ENCODE measurements around the gene CTRL. TPM values are rescaled to one million over a fixed set of nuclear protein-coding genes. Genes with fewer than 3 reads are reported as not detected.

Gene CTRL
- total RNA-seq, 2 donors from 2014 or later: 0.85 TPM; not detected in 1

DNA sequence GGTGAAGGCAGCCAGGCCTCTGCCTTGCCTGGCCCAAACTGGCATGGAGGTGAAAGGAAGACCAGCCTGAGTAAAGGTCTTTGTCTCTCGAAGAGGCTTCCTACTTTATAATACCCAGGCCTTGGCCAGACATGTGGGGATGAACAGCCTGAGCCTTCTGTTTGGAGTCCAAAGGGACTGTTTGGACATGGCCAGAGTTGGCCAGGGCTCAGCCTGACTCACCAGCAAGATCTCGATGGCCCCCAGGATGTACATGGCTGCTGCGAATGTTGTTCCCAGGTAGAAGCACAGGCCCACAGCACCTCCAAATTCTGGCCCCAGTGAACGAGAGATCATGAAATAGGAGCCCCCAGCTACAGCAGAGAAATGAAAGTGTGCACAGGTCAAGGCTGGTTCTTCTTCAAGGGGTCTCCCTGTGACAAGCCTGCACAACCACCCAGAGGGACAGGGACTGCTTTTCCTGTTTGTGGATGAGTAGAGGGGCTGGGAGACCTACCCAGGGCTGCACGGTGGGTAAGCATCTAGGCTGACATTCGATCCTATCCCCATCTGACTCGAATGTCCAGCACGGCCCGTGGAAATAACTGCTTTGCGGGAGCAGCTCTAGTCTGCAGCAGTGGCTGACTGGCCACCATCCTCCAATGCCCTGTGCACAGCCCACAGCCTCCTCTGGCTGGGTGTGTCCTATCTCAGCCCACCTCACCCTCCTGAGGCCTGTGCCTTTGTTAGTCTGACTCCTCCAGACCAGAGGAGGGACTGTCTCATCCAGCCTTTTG lies 22.9 kb upstream of the CTRL start:
- peaks cover 9% of the 10 kb centered on the region in 2 donors for H3K36me3 ChIP-seq
- no peaks in the 10 kb centered on the region for H3K9me3 ChIP-seq
- TF ChIP-seq POLR2A (IDR thresholded peaks at IDR 0.05) (no peak), POLR2AphosphoS5 (IDR thresholded peaks at IDR 0.05) (no peak)
- TF ChIP-seq, protein P1, sequence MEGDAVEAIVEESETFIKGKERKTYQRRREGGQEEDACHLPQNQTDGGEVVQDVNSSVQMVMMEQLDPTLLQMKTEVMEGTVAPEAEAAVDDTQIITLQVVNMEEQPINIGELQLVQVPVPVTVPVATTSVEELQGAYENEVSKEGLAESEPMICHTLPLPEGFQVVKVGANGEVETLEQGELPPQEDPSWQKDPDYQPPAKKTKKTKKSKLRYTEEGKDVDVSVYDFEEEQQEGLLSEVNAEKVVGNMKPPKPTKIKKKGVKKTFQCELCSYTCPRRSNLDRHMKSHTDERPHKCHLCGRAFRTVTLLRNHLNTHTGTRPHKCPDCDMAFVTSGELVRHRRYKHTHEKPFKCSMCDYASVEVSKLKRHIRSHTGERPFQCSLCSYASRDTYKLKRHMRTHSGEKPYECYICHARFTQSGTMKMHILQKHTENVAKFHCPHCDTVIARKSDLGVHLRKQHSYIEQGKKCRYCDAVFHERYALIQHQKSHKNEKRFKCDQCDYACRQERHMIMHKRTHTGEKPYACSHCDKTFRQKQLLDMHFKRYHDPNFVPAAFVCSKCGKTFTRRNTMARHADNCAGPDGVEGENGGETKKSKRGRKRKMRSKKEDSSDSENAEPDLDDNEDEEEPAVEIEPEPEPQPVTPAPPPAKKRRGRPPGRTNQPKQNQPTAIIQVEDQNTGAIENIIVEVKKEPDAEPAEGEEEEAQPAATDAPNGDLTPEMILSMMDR (IDR thresholded peaks at IDR 0.05): no peak
- 70% methylated on average over 10 of the region's 10 CpGs for WGBS
- H3K27me3 ChIP-seq (replicated peaks; ENCODE audit: insufficient read depth): no peaks in the 10 kb centered on the region
- peak overlapping the region in 1 of 2 donors; percentile 55 for H3K27ac ChIP-seq
- DNase-seq (ENCODE audit: low spot score): no peak
- peaks cover 5% of the 10 kb centered on the region for H3K4me1 ChIP-seq (replicated peaks)
- intact Hi-C loops (cut with DNase I): no loop called here
- no peak overlapping the region for H3K4me3 ChIP-seq

DNA sequence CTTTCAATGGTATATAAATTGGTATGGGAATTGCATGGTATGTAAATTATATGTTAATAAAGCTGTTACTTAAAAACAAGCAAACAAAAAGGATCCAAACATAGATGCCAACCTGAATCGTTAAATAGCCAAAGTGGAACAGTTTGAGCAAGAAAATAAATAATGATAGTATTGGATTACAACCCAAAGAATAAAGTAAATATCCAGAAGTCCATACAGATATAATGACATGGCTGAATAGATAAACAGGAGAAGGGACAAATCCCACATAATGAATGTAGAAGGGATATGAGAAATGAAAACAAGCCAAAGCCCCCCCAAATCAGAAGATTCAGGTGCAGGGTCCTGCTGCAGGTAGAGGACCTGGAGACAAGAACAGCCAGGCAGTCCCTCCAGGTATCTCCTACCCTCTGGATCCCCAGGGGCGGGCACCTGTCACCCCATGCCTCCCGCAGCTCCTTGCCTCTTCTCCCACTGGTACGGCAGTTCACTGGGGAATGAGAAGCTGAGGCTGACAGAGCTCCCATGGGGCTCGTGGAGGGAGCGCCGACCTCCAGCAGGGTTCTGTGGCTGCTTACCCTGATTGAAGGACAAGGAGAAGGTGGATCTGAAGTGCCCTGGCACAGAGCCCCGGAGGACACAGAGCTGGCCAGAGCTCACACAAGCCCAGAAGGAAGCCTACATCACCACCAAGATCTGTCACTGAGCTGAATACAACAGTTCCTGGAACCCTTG lies 22.1 kb upstream of the CTRL start:
- H3K27me3 ChIP-seq (replicated peaks; ENCODE audit: insufficient read depth): no peaks in the 10 kb centered on the region
- H3K9me3 ChIP-seq: no peaks in the 10 kb centered on the region
- intact Hi-C loops (cut with DNase I): no loop called here
- H3K36me3 ChIP-seq: peaks cover 11 to 14% of the 10 kb centered on the region in 2 donors
- TF ChIP-seq POLR2AphosphoS5 (IDR thresholded peaks at IDR 0.05) (no peak), POLR2A (IDR thresholded peaks at IDR 0.05) (no peak)
- H3K4me1 ChIP-seq (replicated peaks): peaks cover 5% of the 10 kb centered on the region
- no peak for DNase-seq (ENCODE audit: low spot score)
- no peak overlapping the region for H3K4me3 ChIP-seq
- 84% methylated on average over 8 of the region's 8 CpGs for WGBS
- peak overlapping the region in 1 of 2 donors; percentile 55 for H3K27ac ChIP-seq

DNA sequence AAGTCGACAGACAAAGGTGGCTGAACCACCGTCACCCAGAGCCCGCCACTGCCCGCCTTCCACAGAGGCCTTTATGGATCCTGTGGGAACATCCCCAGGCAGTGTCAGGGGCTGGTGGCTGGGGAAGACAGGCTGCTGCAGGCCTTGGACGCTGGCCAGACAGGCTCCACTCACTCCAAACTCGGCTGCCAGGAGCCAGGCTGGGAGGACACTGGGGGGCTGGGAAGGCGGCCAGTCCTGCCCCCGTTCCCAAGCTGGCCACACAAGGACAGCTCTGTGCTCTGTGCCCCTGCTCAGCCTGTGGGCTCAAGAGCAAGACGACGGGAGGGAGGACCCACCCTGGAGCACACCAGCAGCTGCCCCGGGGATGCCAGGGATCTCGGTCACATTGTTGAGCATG lies 19.8 kb upstream of the CTRL start:
- no peak for DNase-seq (ENCODE audit: low spot score)
- intact Hi-C loops (cut with DNase I): no loop called here
- WGBS: 33% methylated on average over 8 of the region's 12 CpGs
- Histone ChIP-seq H3K27me3 (replicated peaks; ENCODE audit: insufficient read depth) (no peaks in the 10 kb centered on the region), H3K27ac (peak overlapping the region in 1 of 2 donors; percentile 33), H3K36me3 (peaks cover 17 to 25% of the 10 kb centered on the region in 2 donors), H3K9me3 (no peaks in the 10 kb centered on the region), H3K4me1 (replicated peaks) (peaks cover 5% of the 10 kb centered on the region), H3K4me3 (no peak overlapping the region)
- no peak for TF ChIP-seq POLR2A (IDR thresholded peaks at IDR 0.05)
- TF ChIP-seq POLR2AphosphoS5 (IDR thresholded peaks at IDR 0.05): no peak
- TF ChIP-seq, protein P1 (IDR thresholded peaks at IDR 0.05): no peak

DNA sequence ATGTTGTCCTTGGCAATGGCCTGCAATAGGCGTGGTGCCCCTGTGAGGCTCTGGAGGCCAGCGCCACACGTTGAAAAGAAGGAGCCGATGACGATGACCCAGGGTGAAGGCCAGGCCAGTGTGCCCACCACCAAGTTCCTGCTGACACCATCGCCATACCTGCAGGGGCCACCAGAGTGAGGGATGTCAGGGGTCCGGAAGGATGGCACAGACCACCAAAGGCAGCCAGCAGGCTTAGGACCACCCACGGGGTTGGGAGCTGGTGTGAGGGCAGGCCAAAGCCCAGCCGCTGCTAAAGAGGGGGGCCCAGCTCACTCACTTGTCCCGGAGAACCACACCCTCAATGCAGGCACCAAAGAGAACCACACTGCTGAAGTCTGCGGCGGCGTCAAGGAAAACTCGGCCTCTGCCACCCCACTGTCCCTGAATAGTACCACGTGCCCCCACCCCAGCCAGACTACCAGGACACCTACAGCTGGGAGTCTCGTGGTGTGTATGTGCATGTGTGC lies 18.7 kb upstream of the CTRL start:
- H3K4me3 ChIP-seq: no peak overlapping the region
- H3K27me3 ChIP-seq (replicated peaks; ENCODE audit: insufficient read depth): no peaks in the 10 kb centered on the region
- no peak for DNase-seq (ENCODE audit: low spot score)
- peaks cover 5% of the 10 kb centered on the region for H3K4me1 ChIP-seq (replicated peaks)
- no peak overlapping the region for H3K27ac ChIP-seq
- TF ChIP-seq, protein P1 (IDR thresholded peaks at IDR 0.05): no peak
- TF ChIP-seq POLR2A (IDR thresholded peaks at IDR 0.05): no peak
- no peak for TF ChIP-seq POLR2AphosphoS5 (IDR thresholded peaks at IDR 0.05)
- intact Hi-C loops (cut with DNase I): no loop called here
- WGBS: 86% methylated on average over 16 of the region's 16 CpGs
- H3K36me3 ChIP-seq: peaks cover 28 to 36% of the 10 kb centered on the region in 2 donors
- H3K9me3 ChIP-seq: no peaks in the 10 kb centered on the region

DNA sequence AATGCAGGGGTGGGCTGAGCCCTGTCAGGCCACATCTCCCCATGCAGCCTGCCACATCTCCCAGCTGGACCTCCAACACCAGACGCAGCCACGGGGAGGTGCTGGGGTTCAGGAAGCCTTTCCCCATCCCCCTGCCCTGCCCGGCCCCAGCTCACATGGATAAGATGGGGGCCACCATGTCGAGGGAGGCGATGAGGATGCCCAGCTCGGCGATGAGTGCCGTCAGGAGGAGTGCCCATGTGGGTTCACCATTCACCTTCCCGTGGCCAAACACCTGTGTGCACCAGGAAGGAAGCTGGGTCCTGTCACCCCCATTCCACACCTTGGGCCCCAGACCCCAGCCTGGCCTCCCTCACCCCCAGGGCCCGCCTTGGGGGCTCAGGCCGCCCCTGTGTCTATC lies 18.0 kb upstream of the CTRL start:
- TF ChIP-seq, protein P1 (IDR thresholded peaks at IDR 0.05): no peak
- TF ChIP-seq POLR2A (IDR thresholded peaks at IDR 0.05) (no peak), POLR2AphosphoS5 (IDR thresholded peaks at IDR 0.05) (no peak)
- no peaks in the 10 kb centered on the region for H3K9me3 ChIP-seq
- WGBS: 96% methylated on average over 11 of the region's 11 CpGs
- H3K4me1 ChIP-seq (replicated peaks): peaks cover 5% of the 10 kb centered on the region
- H3K4me3 ChIP-seq: no peak overlapping the region
- intact Hi-C loops (cut with DNase I): no loop called here
- peaks cover 28 to 36% of the 10 kb centered on the region in 2 donors for H3K36me3 ChIP-seq
- no peak overlapping the region for H3K27ac ChIP-seq
- H3K27me3 ChIP-seq (replicated peaks; ENCODE audit: insufficient read depth): no peaks in the 10 kb centered on the region
- DNase-seq (ENCODE audit: low spot score): no peak

Measured in prostate gland (tissue), 2 donors.